Thyroid gland (tissue), 4 donors: ENCODE data around the gene LRRN3. TPM values are rescaled to one million over a fixed set of nuclear protein-coding genes. Genes with fewer than 3 reads are reported as not detected.

Experiments used
- DNase-seq, 2 donors: peaks; one replicate each; pipeline ENCODE4 v3.0.0-alpha.2; 2019
- H3K27ac ChIP-seq, 3 donors: fragments of 200-600 bp; sonication (generic); 1 replicate in 2 of 3; 2 replicates in 1 of 3; pipeline ENCODE4 v1.5.1; 2016 to 2019; ENCODE audit warnings: mild to moderate bottlenecking in 1 of 3, moderate library complexity in 1 of 3
- H3K27me3 ChIP-seq: fragments of 200-600 bp; sonication (generic); one replicate; pipeline ENCODE4 v1.5.1; 2019
- H3K36me3 ChIP-seq, 2 donors: fragments of 200-600 bp; sonication (generic); one replicate each; pipeline ENCODE4 v1.5.1; 2016 to 2019
- H3K4me1 ChIP-seq, 2 donors: fragments of 200-600 bp; sonication (generic); one replicate each; pipeline ENCODE4 v1.5.1; 2017 to 2019
- H3K4me3 ChIP-seq, 3 donors: fragments of 200-600 bp; sonication (generic); replicated peaks in 1 of 3; 1 replicate in 2 of 3; 2 replicates in 1 of 3; pipeline ENCODE4 v1.5.1; 2016; ENCODE audit warnings: mild to moderate bottlenecking in 1 of 3
- H3K9me3 ChIP-seq: fragments of 200-600 bp; sonication (generic); one replicate; pipeline ENCODE4 v1.5.1; 2017
- CTCF ChIP-seq, 6 experiments: fragments of 200-600 bp in 3 of 6; fragments of 450-650 bp in 3 of 6; sonication (generic) in 3 of 6; IDR thresholded peaks; one replicate each; pipeline ENCODE4 v1.5.1; 2016 to 2019; ENCODE audit warnings: antibody characterized with exemption in 6 of 6, mild to moderate bottlenecking in 2 of 6, inconsistent platforms in 1 of 6, moderate library complexity in 1 of 6
- POLR2A ChIP-seq, 2 donors: fragments of 450-650 bp; IDR thresholded peaks; one replicate each; pipeline ENCODE4 v1.6.1; 2017; ENCODE audit warnings: antibody characterized with exemption in 2 of 2, mild to moderate bottlenecking in 2 of 2, moderate library complexity in 1 of 2
- WGBS, 2 donors: methylation state at CpG; one replicate each; pipeline ENCODE4 v1.1.5; 2017; 5-methylcytosine and 5-hydroxymethylcytosine counted together
- intact Hi-C: fragments of 100-400 bp; cut with DNase I; formaldehyde crosslinking; loops from one replicate; pipeline ENCODE4 v1.15.1; 2023
- total RNA-seq, 4 donors: library from RNA; depleted of rRNA; stranded (reverse); fragments of >200 nt; gene quantifications; one replicate each; pipeline ENCODE4 v1.2.3, GENCODE V29; 2016

Gene LRRN3
- total RNA-seq, 4 donors from 2014 or later: 5.9 to 15.9 (median 9.7) TPM

GRCh38 chr7:111089822-111090426 lies 1.0 kb upstream of the LRRN3 start:
- Histone ChIP-seq H3K4me1 (peaks cover 13 to 14% of the 10 kb centered on the region in 2 donors), H3K36me3 (no peaks in the 10 kb centered on the region), H3K9me3 (no peaks in the 10 kb centered on the region), H3K4me3 (no peak overlapping the region), H3K27ac (no peak overlapping the region), H3K27me3 (no peaks in the 10 kb centered on the region)
- TF ChIP-seq CTCF (IDR thresholded peaks at IDR 0.05): peak; percentile 57 to 81 (median 59)
- TF ChIP-seq POLR2A (IDR thresholded peaks at IDR 0.05): no peak
- intact Hi-C loops: loop anchor here (5.0 kb wide), 1 partner anchor 397 kb away; no protein-coding TSS in a partner anchor
- 33 to 48% methylated on average over 1 of the region's 1 CpG for WGBS, 2 donors
- DNase-seq: no peak

- intact Hi-C loops: loop anchor here (5.0 kb wide), 1 partner anchor 396 kb away; no protein-coding TSS in a partner anchor
- no peaks in the 10 kb centered on the region for H3K27me3 ChIP-seq
- no peaks in the 10 kb centered on the region for H3K36me3 ChIP-seq
- no peaks in the 10 kb centered on the region for H3K9me3 ChIP-seq
- TF ChIP-seq POLR2A (IDR thresholded peaks at IDR 0.05) (no peak), CTCF (IDR thresholded peaks at IDR 0.05) (no peak)
- H3K27ac ChIP-seq: peak overlapping the region in 1 of 3 donors; percentile 2
- H3K4me1 ChIP-seq: peaks cover 13 to 14% of the 10 kb centered on the region in 2 donors
- 11 to 16% methylated on average over 3 of the region's 3 CpGs for WGBS, 2 donors
- DNase-seq: no peak
- peak overlapping the region in 2 of 3 donors; percentile 18 to 39 for H3K4me3 ChIP-seq
Measured at GRCh38 chr7:111091593-111092358, 849 bp downstream of the LRRN3 start.

- DNase-seq: no peak
- H3K27me3 ChIP-seq: no peaks in the 10 kb centered on the region
- no peak overlapping the region for H3K27ac ChIP-seq
- no peaks in the 10 kb centered on the region for H3K36me3 ChIP-seq
- intact Hi-C loops: loop anchor here (5.0 kb wide), 1 partner anchor 395 kb away; no protein-coding TSS in a partner anchor
- H3K4me1 ChIP-seq: peaks cover 13 to 14% of the 10 kb centered on the region in 2 donors
- no peaks in the 10 kb centered on the region for H3K9me3 ChIP-seq
- no peak for TF ChIP-seq POLR2A (IDR thresholded peaks at IDR 0.05)
- TF ChIP-seq CTCF (IDR thresholded peaks at IDR 0.05): no peak
- WGBS, 2 donors: 34 to 35% methylated on average over 2 of the region's 2 CpGs
- H3K4me3 ChIP-seq: peak overlapping the region in 2 of 3 donors; percentile 18 to 39
Measured at GRCh38 chr7:111092406-111093236, 1.7 kb downstream of the LRRN3 start.

GRCh38 chr7:111093496-111093895 lies 2.6 kb downstream of the LRRN3 start:
- Histone ChIP-seq H3K27ac (no peak overlapping the region), H3K36me3 (no peaks in the 10 kb centered on the region), H3K9me3 (no peaks in the 10 kb centered on the region), H3K4me3 (no peak overlapping the region), H3K27me3 (no peaks in the 10 kb centered on the region), H3K4me1 (peaks cover 13 to 14% of the 10 kb centered on the region in 2 donors)
- WGBS, 2 donors: 76 to 91% methylated on average over 4 of the region's 4 CpGs
- no peak for DNase-seq
- intact Hi-C loops: loop anchor here (5.0 kb wide), 1 partner anchor 394 kb away; no protein-coding TSS in a partner anchor
- TF ChIP-seq POLR2A (IDR thresholded peaks at IDR 0.05) (no peak), CTCF (IDR thresholded peaks at IDR 0.05) (no peak)
